Adrenal gland (tissue), 12 donors: ENCODE measurements around the gene GPD1. TPM values are rescaled to one million over a fixed set of nuclear protein-coding genes. Genes with fewer than 3 reads are reported as not detected.
A peak's percentile ranks its signal among the peaks of the same experiment; 100 is the strongest.

Experiments
- DNase-seq, 7 donors: peaks; one replicate each; pipeline ENCODE4 v3.0.0-alpha.2; 2019 to 2020
- H3K27ac ChIP-seq, 5 donors: fragments of 200-600 bp; sonication (generic) in 4 of 5; 1 replicate in 3 of 5; 2 replicates in 2 of 5; pipeline versions ENCODE4 v1.5.1 to v1.8.0; 2016 to 2020; ENCODE audit warnings: mild to moderate bottlenecking in 1 of 5
- H3K27me3 ChIP-seq: fragments of 200-600 bp; 2 replicates; pipeline ENCODE4 v1.8.0; 2021
- H3K36me3 ChIP-seq, 2 donors: fragments of 200-600 bp; replicated peaks in 1 of 2; 1 replicate in 1 of 2; 2 replicates in 1 of 2; pipeline versions ENCODE4 v1.5.1 to v1.8.0; 2018 to 2022
- H3K4me1 ChIP-seq, 2 donors: fragments of 200-600 bp; replicated peaks in 1 of 2; 1 replicate in 1 of 2; 2 replicates in 1 of 2; pipeline versions ENCODE4 v1.5.1 to v1.8.0; 2018 to 2021
- H3K4me3 ChIP-seq, 4 donors: fragments of 200-600 bp; sonication (generic) in 3 of 4; one replicate each; pipeline ENCODE4 v1.5.1; 2016 to 2018
- H3K9me3 ChIP-seq, 3 donors: fragments of 200-600 bp; sonication (generic) in 1 of 3; replicated peaks in 1 of 3; 1 replicate in 2 of 3; 2 replicates in 1 of 3; pipeline versions ENCODE4 v1.5.1 to v1.8.0; 2016 to 2021
- POLR2A ChIP-seq, 2 donors: fragments of 450-650 bp; IDR thresholded peaks; one replicate each; pipeline ENCODE4 v1.6.1; 2017; ENCODE audit warnings: antibody characterized with exemption in 2 of 2, mild to moderate bottlenecking in 2 of 2, moderate library complexity in 1 of 2
- WGBS, 4 donors: extraction: QIAGEN DNeasy Blood & Tissue Kit in 2 of 4; methylation state at CpG; one replicate each; pipeline versions ENCODE4 v1.1.5 to v1.1.7; 2013 to 2017; 5-methylcytosine and 5-hydroxymethylcytosine counted together
- intact Hi-C, 2 donors: fragments of 100-400 bp; cut with DNase I; formaldehyde crosslinking; loops; one replicate each; pipeline versions ENCODE4 v1.14.1 to v1.15.0; 2022 to 2023
- polyA plus RNA-seq, 3 donors: library from polyadenylated mRNA; stranded (reverse); fragments of 200-250 nt in 2 of 3; fragments of 350-450 nt in 1 of 3; fragmentation: Illumina TruSeq in 1 of 3; extraction: RNeasy Lipid Tissue Mini Kit (QIAGEN cat#74804) in 1 of 3; gene quantifications; one replicate each; pipeline ENCODE4 v1.2.3, GENCODE V29; 2013 to 2014
- total RNA-seq, 9 donors: library from RNA; depleted of rRNA in 4 of 9; stranded (reverse); fragments of >200 nt in 4 of 9; fragments of 120-200 nt in 1 of 9; fragmentation: NEBNext Ultra II Directional in 1 of 9; extraction: Animal tissue kit (Norgen Biotek cat#: 25700) in 1 of 9; gene quantifications; one replicate each; pipeline versions ENCODE4 v1.1.0 to v1.2.4, GENCODE V29; 2013 to 2023
- TF ChIP-seq, protein P1 (sequence below), 6 experiments: fragments of 450-650 bp in 4 of 6; fragments of 200-600 bp in 2 of 6; sonication (generic) in 1 of 6; IDR thresholded peaks; 1 replicate in 5 of 6; 2 replicates in 1 of 6; pipeline versions ENCODE4 v1.5.1 to v1.8.0; 2016 to 2021; ENCODE audit warnings: antibody characterized with exemption in 6 of 6, mild to moderate bottlenecking in 2 of 6, moderate library complexity in 1 of 6
- donor health status: healthy with polysubstance abuse.
- donor health status: Bipolar disorder and iron deficiency.
- donor health status: DM: yes; HTN: yes; CAD: no.
- donor health status: DM: no; HTN: no; CAD: no.
- donor health status: DM: no; HTN: no; CAD: no.
- donor health status: DM: yes; HTN: yes; CAD: no.

GPD1 gene
- total and polyA plus RNA-seq, 12 donors = 0.43 to 36.9 (median 2.6) TPM

GRCh38 chr12:50086148-50086547, 17.7 kb upstream of the GPD1 start:
- DNase-seq = peak in 1 of 7 donors; percentile 9
- peaks cover 8 to 14% of the 10 kb centered on the region in 2 donors for H3K4me1 ChIP-seq
- H3K9me3 ChIP-seq = no peaks in the 10 kb centered on the region
- no peaks in the 10 kb centered on the region for H3K27me3 ChIP-seq
- H3K36me3 ChIP-seq = peaks cover 0 to 44% of the 10 kb centered on the region in 2 donors
- no peak for TF ChIP-seq POLR2A (IDR thresholded peaks at IDR 0.05)
- TF ChIP-seq, protein P1, sequence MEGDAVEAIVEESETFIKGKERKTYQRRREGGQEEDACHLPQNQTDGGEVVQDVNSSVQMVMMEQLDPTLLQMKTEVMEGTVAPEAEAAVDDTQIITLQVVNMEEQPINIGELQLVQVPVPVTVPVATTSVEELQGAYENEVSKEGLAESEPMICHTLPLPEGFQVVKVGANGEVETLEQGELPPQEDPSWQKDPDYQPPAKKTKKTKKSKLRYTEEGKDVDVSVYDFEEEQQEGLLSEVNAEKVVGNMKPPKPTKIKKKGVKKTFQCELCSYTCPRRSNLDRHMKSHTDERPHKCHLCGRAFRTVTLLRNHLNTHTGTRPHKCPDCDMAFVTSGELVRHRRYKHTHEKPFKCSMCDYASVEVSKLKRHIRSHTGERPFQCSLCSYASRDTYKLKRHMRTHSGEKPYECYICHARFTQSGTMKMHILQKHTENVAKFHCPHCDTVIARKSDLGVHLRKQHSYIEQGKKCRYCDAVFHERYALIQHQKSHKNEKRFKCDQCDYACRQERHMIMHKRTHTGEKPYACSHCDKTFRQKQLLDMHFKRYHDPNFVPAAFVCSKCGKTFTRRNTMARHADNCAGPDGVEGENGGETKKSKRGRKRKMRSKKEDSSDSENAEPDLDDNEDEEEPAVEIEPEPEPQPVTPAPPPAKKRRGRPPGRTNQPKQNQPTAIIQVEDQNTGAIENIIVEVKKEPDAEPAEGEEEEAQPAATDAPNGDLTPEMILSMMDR (IDR thresholded peaks at IDR 0.05) = no peak
- peak overlapping the region in 1 of 4 donors; percentile 84 for H3K4me3 ChIP-seq
- 56 to 66% (median 61%) methylated on average over 5 of the region's 5 CpGs for WGBS, 4 donors
- intact Hi-C loops = no loop called here
- H3K27ac ChIP-seq = peak overlapping the region in 2 of 5 donors; percentile 95

GRCh38 chr12:50087151-50087550, 16.7 kb upstream of the GPD1 start:
- intact Hi-C loops = no loop called here
- 53 to 66% (median 61%) methylated on average over 9 of the region's 9 CpGs for WGBS, 4 donors
- no peaks in the 10 kb centered on the region for H3K27me3 ChIP-seq
- H3K36me3 ChIP-seq = peaks cover 0 to 54% of the 10 kb centered on the region in 2 donors
- DNase-seq = no peak
- H3K4me1 ChIP-seq = peaks cover 8 to 14% of the 10 kb centered on the region in 2 donors
- H3K27ac ChIP-seq = peak overlapping the region in 1 of 5 donors; percentile 59
- TF ChIP-seq POLR2A (IDR thresholded peaks at IDR 0.05) = no peak
- TF ChIP-seq, protein P1 (IDR thresholded peaks at IDR 0.05) = no peak
- H3K9me3 ChIP-seq = no peaks in the 10 kb centered on the region
- H3K4me3 ChIP-seq = no peak overlapping the region

GRCh38 chr12:50087995-50088394, 15.8 kb upstream of the GPD1 start:
- Histone ChIP-seq H3K27me3 (no peaks in the 10 kb centered on the region), H3K36me3 (peaks cover 0 to 62% of the 10 kb centered on the region in 2 donors), H3K27ac (no peak overlapping the region), H3K4me3 (no peak overlapping the region), H3K9me3 (no peaks in the 10 kb centered on the region), H3K4me1 (peaks cover 8 to 14% of the 10 kb centered on the region in 2 donors)
- TF ChIP-seq POLR2A (IDR thresholded peaks at IDR 0.05) = no peak
- TF ChIP-seq, protein P1 (IDR thresholded peaks at IDR 0.05) = no peak
- intact Hi-C loops = no loop called here
- DNase-seq = no peak
- 45 to 60% (median 54%) methylated on average over 3 of the region's 3 CpGs for WGBS, 4 donors

- WGBS, 4 donors = 22 to 32% (median 28%) methylated on average over 3 of the region's 3 CpGs
- TF ChIP-seq, protein P1 (IDR thresholded peaks at IDR 0.05) = peak; percentile 61 to 78 (median 68)
- no peak for TF ChIP-seq POLR2A (IDR thresholded peaks at IDR 0.05)
- intact Hi-C loops = no loop called here
- DNase-seq = peak; percentile 52 to 81 (median 54)
- Histone ChIP-seq H3K27me3 (no peaks in the 10 kb centered on the region), H3K4me1 (peaks cover 8 to 14% of the 10 kb centered on the region in 2 donors), H3K4me3 (no peak overlapping the region), H3K36me3 (peaks cover 0 to 69% of the 10 kb centered on the region in 2 donors), H3K27ac (no peak overlapping the region), H3K9me3 (no peaks in the 10 kb centered on the region)
These were observed 15.1 kb upstream of the GPD1 start for GRCh38 chr12:50088577-50089335.
